Nephron progenitor cell (in vitro differentiated cells): Measurements from ENCODE around the gene COQ8B.
"Not testable (repeated sequence)": the region's sequence is repeated elsewhere in the genome, so short reads cannot be mapped to it uniquely, and the experiment has no call there.

ENCODE experiments used
- DNase-seq: peaks from one replicate; pipeline ENCODE4 v3.0.0; 2021
- H3K27ac Mint-ChIP-seq: 2 replicates; pipeline ENCODE4 v1.8.0; 2021; ENCODE audit warnings: mild to moderate bottlenecking, moderate library complexity, mixed read lengths
- H3K27me3 Mint-ChIP-seq: 2 replicates; pipeline ENCODE4 v1.8.0; 2021; ENCODE audit warnings: mild to moderate bottlenecking, low read depth, mixed read lengths; ENCODE audit not compliant: poor library complexity
- H3K36me3 Mint-ChIP-seq: 2 replicates; pipeline ENCODE4 v1.8.0; 2021; ENCODE audit warnings: low read depth, mixed read lengths
- H3K4me1 Mint-ChIP-seq: 2 replicates; pipeline ENCODE4 v1.8.0; 2021; ENCODE audit warnings: mixed read lengths
- H3K4me3 Mint-ChIP-seq: 2 replicates; pipeline ENCODE4 v1.8.0; 2021; ENCODE audit warnings: mild to moderate bottlenecking, moderate library complexity, mixed read lengths
- H3K9me3 Mint-ChIP-seq: 2 replicates; pipeline ENCODE4 v1.8.0; 2021; ENCODE audit warnings: mild to moderate bottlenecking, moderate library complexity, mixed read lengths
- TF ChIP-seq, protein P1 (sequence below): fragments of 200-600 bp; sonication (generic); IDR thresholded peaks from 2 replicates; pipeline ENCODE4 v1.5.0; 2021; ENCODE audit warnings: antibody characterized with exemption

COQ8B gene

DNA sequence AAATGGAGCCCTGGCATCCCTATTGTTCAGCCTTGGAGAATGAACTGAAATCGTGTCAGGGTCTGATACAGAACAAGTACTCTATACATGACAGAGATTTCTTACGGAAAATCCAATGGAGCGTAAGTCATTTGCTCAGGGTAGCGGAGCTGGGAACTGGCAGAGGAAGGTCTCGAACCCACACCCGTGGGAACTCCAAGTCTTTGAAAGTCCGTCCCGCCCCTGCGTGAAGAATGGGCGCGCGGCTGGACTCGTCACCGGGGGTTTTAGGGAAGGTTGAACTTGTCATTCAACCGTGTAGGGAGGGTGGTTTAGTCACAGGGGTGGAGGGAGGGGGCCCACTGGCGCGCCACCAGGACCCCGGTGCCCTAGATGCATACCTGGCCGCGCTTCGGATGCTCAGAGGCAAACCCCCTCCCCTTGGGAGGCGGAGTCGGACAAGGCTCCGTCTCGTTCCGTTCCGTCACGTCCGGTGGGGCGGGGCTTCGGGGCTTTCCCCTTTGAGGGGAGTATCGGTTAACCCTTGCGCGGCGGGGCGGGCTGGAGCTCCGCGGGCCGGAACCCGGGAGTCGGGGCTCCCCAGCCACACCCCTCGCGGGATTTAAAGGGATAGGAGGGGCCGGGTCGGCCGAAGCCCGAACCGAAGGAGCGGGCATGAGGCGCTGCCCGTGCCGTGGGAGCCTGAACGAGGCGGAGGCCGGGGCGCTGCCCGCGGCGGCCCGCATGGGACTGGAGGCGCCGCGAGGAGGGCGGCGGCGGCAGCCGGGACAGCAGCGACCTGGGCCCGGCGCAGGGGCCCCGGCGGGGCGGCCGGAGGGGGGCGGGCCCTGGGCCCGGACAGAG, at the start of gene COQ8B, which contains the start of gene ITPKC:
Gene COQ8B (minus strand): TSS at position 405 of the 843 bp plus-strand sequence. CDS start 2,254 bp downstream, outside the sequence.
Gene ITPKC (plus strand): TSS at position 631 of the 843 bp plus-strand sequence. CDS start 24 bp downstream, at position 655.
- H3K9me3 Mint-ChIP-seq = no peaks in the 10 kb centered on the region
- peaks cover 66% of the 10 kb centered on the region for H3K4me1 Mint-ChIP-seq
- peak; percentile 100 for DNase-seq
- H3K4me3 Mint-ChIP-seq = peak within 1 kb of the TSS; percentile 94
- H3K27ac Mint-ChIP-seq = peak within 1 kb of the TSS; percentile 91
- H3K36me3 Mint-ChIP-seq = peaks cover 19% of the 10 kb centered on the region
- H3K27me3 Mint-ChIP-seq = no peaks in the 10 kb centered on the region
- TF ChIP-seq, protein P1, sequence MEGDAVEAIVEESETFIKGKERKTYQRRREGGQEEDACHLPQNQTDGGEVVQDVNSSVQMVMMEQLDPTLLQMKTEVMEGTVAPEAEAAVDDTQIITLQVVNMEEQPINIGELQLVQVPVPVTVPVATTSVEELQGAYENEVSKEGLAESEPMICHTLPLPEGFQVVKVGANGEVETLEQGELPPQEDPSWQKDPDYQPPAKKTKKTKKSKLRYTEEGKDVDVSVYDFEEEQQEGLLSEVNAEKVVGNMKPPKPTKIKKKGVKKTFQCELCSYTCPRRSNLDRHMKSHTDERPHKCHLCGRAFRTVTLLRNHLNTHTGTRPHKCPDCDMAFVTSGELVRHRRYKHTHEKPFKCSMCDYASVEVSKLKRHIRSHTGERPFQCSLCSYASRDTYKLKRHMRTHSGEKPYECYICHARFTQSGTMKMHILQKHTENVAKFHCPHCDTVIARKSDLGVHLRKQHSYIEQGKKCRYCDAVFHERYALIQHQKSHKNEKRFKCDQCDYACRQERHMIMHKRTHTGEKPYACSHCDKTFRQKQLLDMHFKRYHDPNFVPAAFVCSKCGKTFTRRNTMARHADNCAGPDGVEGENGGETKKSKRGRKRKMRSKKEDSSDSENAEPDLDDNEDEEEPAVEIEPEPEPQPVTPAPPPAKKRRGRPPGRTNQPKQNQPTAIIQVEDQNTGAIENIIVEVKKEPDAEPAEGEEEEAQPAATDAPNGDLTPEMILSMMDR = no peak

DNA sequence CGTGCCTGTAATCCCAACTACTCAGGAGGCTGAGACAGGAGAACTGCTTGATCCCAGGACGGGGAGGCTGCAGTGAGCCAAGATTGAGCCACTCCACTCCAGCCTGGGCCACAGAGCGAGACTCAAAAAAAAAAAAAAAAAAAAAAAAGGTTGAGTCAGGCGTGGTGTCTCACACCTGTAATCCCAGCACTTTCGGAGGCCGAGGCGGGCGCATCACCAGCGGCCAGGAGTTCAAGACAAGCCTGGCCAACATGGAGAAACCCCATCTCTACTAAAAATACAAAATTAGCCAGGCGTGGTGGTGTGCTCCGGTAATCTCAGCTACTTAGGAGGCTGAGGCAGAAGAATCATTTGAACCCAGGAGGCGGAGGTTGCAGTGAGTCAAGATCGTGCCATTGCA, 49.7 kb upstream of the COQ8B start:
- H3K36me3 Mint-ChIP-seq = peaks cover 71% of the 10 kb centered on the region
- H3K4me1 Mint-ChIP-seq, H3K27me3 Mint-ChIP-seq, H3K9me3 Mint-ChIP-seq, DNase-seq, H3K4me3 Mint-ChIP-seq: not testable (repeated sequence)
- peak overlapping the region; percentile 78 for H3K27ac Mint-ChIP-seq

DNA sequence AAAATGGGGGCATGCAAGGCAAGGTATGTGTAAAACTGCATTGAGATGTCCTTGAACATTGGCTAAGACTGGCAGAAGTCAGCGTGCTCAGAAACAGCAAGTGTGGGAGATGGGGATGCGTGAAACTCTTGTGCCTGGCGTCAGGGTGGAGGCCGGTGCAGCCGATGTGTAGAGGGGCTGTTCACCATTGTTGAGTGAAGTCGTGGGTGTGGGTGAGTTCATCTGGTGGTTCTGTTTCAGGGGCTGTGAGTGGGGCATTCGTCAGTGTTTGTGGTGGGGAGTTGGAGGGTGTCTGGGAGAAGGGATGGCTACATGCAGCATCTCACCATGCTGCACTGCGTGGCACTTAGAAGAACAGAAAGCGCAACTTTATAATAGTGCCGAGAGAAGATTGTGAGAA, 47.3 kb upstream of the COQ8B start:
- Mint-ChIP-seq H3K4me3 (no peak overlapping the region), H3K27ac (peak overlapping the region; percentile 27), H3K27me3 (no peaks in the 10 kb centered on the region), H3K36me3 (peaks cover 71% of the 10 kb centered on the region), H3K9me3 (no peaks in the 10 kb centered on the region), H3K4me1 (no peaks in the 10 kb centered on the region)
- no peak for DNase-seq
- TF ChIP-seq, protein P1 = no peak

DNA sequence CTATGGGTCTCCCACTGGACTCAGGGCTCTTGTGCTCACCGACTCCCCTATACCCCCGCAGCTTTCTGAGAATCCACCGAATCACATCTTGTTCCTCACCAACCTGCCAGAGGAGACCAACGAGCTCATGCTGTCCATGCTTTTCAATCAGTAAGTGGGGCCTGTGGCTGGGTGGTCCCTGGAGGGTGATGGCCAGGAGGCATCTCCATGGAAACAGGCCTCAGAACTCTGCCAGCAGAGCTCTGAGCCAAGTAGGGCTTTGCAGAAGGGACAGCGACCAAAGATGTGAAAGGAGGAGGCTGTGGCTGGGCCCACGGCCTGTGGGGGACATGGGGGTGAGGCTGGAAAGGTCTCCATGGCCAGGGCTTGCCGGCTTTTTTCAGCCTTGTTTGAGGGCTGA, 46.8 kb upstream of the COQ8B start:
- Mint-ChIP-seq H3K4me1 (no peaks in the 10 kb centered on the region), H3K27ac (no peak overlapping the region), H3K4me3 (no peak overlapping the region), H3K9me3 (no peaks in the 10 kb centered on the region), H3K36me3 (peaks cover 68% of the 10 kb centered on the region), H3K27me3 (no peaks in the 10 kb centered on the region)
- no peak for DNase-seq
- TF ChIP-seq, protein P1 = no peak

DNA sequence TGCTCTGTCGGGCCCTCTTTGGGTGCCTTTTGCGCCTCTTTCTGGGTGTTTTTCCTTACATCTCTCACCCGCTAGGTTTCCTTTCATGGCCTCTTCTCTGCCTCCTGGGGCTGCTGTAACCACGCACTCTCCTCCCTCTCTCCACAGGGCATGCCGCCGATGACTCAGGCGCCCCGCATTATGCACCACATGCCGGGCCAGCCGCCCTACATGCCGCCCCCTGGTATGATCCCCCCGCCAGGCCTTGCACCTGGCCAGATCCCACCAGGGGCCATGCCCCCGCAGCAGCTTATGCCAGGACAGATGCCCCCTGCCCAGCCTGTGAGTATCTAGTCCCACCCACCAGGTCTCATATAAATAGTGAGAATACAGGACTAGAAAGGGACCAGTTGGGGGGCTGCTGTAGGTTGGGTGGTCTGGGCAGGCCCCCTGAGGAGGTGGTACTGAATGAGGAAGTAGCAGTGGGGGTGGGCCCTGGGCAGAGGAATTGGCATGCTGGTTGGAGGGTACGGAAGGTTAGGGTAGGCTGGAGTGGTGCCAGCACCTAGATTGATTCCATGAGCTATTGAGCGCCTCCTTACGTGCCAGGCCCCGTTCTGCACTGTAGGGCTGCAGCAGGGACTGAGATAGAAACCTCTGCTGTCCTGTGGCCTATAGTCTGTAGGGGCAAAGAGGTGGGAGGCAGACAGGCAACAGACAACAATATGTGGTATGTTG, 46.2 kb upstream of the COQ8B start:
- Mint-ChIP-seq H3K9me3 (no peaks in the 10 kb centered on the region), H3K36me3 (peaks cover 73% of the 10 kb centered on the region), H3K4me3 (no peak overlapping the region), H3K27me3 (no peaks in the 10 kb centered on the region), H3K27ac (peak overlapping the region; percentile 80), H3K4me1 (no peaks in the 10 kb centered on the region)
- TF ChIP-seq, protein P1 = no peak
- no peak for DNase-seq

DNA sequence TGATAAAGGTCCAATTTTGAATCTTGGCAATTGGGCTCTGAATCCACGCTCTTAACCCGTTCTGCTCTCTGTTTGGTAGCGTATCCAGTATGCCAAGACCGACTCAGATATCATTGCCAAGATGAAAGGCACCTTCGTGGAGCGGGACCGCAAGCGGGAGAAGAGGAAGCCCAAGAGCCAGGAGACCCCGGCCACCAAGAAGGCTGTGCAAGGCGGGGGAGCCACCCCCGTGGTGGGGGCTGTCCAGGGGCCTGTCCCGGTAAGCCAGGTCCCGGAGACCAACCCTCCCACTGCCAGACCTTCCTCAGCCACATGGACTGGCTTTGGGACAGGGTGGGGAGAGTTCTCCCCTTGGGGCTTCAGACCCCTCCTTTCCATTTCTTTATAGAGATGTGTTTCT, 42.7 kb upstream of the COQ8B start:
- no peak for DNase-seq
- Mint-ChIP-seq H3K4me1 (peaks cover 21% of the 10 kb centered on the region), H3K9me3 (no peaks in the 10 kb centered on the region), H3K4me3 (no peak overlapping the region), H3K27ac (no peak overlapping the region), H3K36me3 (peaks cover 81% of the 10 kb centered on the region), H3K27me3 (no peaks in the 10 kb centered on the region)
- TF ChIP-seq, protein P1 = no peak
